GM21526 (cell line): ENCODE results near the gene EPHB6.

Experiments used
- ATAC-seq: cut with Tn5 transposase; IDR thresholded peaks from one replicate; pipeline ENCODE4 v1.9.1; 2021; ENCODE audit warnings: moderate library complexity; ENCODE audit not compliant: unreplicated experiment, low FRiP score

Gene EPHB6

DNA sequence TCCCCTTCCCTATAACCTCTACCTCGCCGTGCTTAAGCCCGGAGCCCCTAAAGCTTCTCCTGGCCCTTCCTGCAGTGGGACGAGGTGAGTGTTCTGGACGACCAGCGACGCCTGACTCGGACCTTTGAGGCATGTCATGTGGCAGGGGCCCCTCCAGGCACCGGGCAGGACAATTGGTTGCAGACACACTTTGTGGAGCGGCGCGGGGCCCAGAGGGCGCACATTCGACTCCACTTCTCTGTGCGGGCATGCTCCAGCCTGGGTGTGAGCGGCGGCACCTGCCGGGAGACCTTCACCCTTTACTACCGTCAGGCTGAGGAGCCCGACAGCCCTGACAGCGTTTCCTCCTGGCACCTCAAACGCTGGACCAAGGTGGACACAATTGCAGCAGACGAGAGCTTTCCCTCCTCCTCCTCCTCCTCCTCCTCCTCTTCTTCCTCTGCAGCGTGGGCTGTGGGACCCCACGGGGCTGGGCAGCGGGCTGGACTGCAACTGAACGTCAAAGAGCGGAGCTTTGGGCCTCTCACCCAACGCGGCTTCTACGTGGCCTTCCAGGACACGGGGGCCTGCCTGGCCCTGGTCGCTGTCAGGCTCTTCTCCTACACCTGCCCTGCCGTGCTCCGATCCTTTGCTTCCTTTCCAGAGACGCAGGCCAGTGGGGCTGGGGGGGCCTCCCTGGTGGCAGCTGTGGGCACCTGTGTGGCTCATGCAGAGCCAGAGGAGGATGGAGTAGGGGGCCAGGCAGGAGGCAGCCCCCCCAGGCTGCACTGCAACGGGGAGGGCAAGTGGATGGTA lies 9.2 kb downstream of the EPHB6 start:
- ATAC-seq, result no peak

GRCh38 chr7:142864980-142865747 lies 10.3 kb downstream of the EPHB6 start:
- ATAC-seq, result no peak

DNA sequence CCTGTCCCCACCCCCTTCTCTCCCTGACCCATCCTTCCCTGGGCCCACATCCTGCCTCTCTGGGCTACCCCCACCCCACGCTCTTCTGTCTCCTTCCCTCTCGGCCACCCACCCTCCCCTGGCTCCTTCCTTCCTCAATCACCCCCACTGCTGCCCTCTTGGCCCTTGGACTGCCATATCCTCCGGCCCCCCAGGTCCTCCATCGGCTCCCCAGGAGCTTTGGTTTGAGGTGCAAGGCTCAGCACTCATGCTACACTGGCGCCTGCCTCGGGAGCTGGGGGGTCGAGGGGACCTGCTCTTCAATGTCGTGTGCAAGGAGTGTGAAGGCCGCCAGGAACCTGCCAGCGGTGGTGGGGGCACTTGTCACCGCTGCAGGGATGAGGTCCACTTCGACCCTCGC lies 10.9 kb downstream of the EPHB6 start:
- ATAC-seq, result no peak

- no peak for ATAC-seq
Measured at GRCh38 chr7:142866361-142867096, 11.7 kb downstream of the EPHB6 start.

GRCh38 chr7:142867097-142867378 lies 12.2 kb downstream of the EPHB6 start:
- ATAC-seq, result no peak

DNA sequence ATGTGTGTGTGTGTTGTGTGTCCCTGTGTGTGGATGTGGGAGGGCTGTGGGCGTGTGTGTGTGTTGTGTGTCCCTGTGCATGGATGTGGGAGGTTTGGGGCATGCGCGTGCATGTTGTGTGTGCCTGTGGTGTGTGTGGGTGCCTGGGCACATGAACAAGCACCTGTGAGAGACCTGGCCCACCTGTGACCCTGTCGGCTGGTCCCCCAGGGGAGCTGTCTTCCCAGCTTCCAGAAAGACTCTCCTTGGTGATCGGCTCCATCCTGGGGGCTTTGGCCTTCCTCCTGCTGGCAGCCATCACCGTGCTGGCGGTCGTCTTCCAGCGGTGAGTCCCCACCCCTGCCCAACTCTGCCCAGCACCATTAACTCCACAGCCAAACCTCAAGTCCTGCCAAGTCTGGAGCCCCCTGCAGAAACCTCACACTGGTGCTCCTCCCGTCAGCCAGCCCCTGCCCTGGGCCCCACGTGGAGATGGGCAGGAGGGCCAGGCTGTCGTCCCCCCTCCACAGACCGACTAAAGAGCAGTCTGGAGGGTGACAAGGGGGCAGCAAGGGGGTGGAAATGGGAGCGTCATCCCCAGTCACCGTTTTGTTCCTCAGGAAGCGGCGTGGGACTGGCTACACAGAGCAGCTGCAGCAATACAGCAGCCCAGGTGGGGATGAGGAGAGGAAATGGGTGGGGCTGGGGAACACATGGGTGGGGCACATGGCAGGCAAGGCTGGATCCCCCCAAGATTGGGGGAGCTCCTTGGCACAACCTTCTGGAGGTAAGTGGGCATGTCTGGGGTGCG lies 12.7 kb downstream of the EPHB6 start:
- no peak for ATAC-seq

DNA sequence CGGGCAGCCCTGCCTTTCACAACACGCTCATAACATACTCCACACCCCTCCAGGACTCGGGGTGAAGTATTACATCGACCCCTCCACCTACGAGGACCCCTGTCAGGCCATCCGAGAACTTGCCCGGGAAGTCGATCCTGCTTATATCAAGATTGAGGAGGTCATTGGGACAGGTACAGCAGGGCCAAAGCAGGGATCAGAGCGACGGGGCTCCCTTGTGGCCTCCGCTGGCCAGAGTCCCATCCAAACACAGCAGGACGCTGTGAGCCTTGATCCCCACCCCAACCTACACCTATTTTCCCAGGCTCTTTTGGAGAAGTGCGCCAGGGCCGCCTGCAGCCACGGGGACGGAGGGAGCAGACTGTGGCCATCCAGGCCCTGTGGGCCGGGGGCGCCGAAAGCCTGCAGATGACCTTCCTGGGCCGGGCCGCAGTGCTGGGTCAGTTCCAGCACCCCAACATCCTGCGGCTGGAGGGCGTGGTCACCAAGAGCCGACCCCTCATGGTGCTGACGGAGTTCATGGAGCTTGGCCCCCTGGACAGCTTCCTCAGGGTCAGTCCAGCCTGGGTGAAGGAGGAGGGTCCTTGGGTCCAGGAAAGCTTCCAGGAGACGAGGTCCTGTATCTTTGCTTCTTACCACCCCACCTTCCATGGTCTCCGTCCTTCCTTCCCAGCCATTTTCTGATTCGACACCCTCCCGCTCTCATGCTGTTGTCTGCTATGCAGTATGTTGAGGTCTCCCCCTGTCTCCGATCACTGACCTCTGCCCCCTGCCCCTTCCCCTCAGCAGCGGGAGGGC lies 13.5 kb downstream of the EPHB6 start:
- no peak for ATAC-seq

GRCh38 chr7:142868986-142869415 lies 14.1 kb downstream of the EPHB6 start:
- no peak for ATAC-seq

- no peak for ATAC-seq
Measured at GRCh38 chr7:142869434-142869833, 14.6 kb downstream of the EPHB6 start.

- no peak for ATAC-seq
Measured at GRCh38 chr7:142870147-142870559, 15.3 kb downstream of the EPHB6 start.

DNA sequence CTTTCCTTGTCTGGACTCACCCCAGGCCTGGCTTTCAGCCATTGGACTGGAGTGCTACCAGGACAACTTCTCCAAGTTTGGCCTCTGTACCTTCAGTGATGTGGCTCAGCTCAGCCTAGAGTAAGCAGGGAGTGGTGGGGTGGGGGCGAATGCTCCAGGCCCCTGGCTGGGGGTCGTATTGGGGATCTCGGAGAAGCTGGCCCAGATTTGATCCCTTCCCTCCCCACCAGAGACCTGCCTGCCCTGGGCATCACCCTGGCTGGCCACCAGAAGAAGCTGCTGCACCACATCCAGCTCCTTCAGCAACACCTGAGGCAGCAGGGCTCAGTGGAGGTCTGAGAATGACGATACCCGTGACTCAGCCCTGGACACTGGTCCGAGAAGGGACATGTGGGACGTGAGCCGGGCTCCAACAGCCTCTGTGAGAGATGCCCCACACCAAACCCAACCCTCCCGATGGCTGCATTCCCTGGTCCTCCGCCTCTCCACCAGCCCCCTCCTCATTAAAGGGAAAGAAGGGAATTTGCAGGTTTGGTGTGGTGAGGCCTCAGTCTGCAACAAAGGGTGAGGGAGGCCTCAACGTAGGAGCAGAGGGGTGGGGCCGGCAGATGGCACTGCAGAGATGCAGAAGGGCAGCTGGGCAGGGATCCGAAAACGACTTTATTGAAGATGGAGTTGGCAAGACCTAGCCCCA lies 15.8 kb downstream of the EPHB6 start:
- ATAC-seq, result no peak

GRCh38 chr7:142871260-142872105 lies 16.6 kb downstream of the EPHB6 start:
- ATAC-seq, result no peak

GRCh38 chr7:142872106-142872675 lies 17.3 kb downstream of the EPHB6 start:
- ATAC-seq, result no peak

DNA sequence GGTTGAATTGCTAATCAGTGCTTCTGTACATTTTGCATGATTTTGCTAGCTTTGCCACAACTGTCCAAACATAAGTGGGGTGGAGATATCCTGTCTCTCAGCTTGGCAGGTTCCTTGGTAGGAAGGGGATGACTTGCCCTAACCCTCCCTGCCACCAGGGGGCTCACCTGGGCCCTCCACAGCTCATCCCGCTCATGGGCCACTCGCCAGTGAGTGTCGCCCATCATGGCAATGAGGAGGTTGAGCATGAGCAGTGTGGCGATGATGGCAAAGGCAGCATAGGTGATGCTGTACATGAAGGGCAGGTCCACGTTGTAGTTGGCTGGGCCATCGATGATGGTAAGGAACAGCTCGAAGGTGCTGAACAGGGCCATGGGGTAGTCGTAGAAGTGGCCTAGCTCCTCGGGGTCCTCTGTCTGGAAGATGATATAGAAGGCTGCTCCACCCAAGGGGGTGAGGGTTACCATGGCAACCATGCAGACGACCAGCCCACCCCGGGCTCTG lies 18.5 kb downstream of the EPHB6 start:
- ATAC-seq, result peak; percentile 83

DNA sequence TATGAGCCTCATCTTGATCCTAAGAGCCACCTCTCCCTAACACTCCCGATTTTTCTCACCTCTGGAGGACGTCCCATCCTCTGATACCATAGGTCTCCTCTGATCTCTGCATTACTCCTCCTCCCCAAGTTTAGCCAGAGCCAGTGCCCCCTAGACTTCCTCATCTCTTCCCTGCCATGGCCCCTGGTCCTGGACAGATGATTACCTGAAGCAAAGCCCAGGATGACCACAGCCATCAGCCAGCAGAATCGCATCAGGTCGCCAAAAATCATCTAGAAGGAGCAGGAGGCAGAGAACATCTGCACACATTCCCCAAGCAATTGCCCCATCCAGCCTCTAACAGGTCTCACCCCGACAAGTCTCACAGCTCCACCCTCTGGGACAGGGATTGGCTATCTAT lies 19.0 kb downstream of the EPHB6 start:
- ATAC-seq, result no peak

GRCh38 chr7:142874409-142874808 lies 19.5 kb downstream of the EPHB6 start:
- no peak for ATAC-seq

GRCh38 chr7:142874837-142875236 lies 20.0 kb downstream of the EPHB6 start:
- no peak for ATAC-seq

DNA sequence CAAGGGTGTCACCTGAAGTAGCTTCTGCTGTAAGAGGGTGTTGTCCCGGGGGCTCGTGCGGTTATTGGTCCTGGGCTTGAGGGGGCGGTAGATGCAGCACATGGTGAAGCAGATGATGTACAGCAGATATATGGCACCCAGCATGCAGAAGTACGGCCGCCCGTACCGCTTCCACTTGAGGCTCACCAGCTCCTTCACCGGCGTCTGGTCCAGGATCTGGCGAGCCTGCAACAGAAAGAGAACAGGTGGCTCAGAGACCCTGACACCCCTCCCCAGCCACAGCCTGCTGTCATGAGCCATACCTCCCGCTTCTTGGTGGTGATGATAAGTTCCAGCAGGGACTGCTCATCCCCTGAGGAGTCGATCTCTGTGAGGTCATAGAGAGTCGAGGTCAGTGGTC lies 20.6 kb downstream of the EPHB6 start:
- no peak for ATAC-seq
